SK-N-SH (cell line): ENCODE results near the gene RPL11.

ENCODE experiments used
- MXI1 ChIP-seq: IDR thresholded peaks from 2 replicates; pipeline ENCODE4 v1.6.1; 2012; ENCODE audit warnings: mild to moderate bottlenecking, low read depth, low read length, improper control_type of control experiment
- NRF1 ChIP-seq: IDR thresholded peaks from 2 replicates; pipeline ENCODE4 v1.6.1; 2012; ENCODE audit warnings: low read depth, mild to moderate bottlenecking, low read length
- RFX5 ChIP-seq: IDR thresholded peaks from 2 replicates; pipeline ENCODE4 v1.6.1; 2012; ENCODE audit warnings: mild to moderate bottlenecking, improper control_type of control experiment, low read length
- RXRA ChIP-seq: IDR thresholded peaks from 2 replicates; pipeline ENCODE4 v1.4.0; 2012; ENCODE audit warnings: low read depth, mild to moderate bottlenecking, borderline replicate concordance
- TAF1 ChIP-seq: IDR thresholded peaks from 2 replicates; pipeline ENCODE4 v1.6.1; 2012; ENCODE audit warnings: low read depth, mild to moderate bottlenecking, low read length, moderate library complexity, borderline replicate concordance
- TF ChIP-seq, protein P1 (sequence below): fragments of 200-600 bp; sonication (generic); IDR thresholded peaks from 2 replicates; pipeline ENCODE4 v1.6.1; 2017; ENCODE audit warnings: antibody characterized with exemption, mild to moderate bottlenecking, moderate library complexity
- TF ChIP-seq, protein P2 (sequence below): IDR thresholded peaks from 2 replicates; pipeline ENCODE4 v1.6.1; 2012; ENCODE audit warnings: mild to moderate bottlenecking, low read depth, low read length, moderate library complexity
- TF ChIP-seq, protein P3 (sequence below): IDR thresholded peaks from 2 replicates; pipeline ENCODE4; 2012
- TF ChIP-seq, protein P4 (sequence below): IDR thresholded peaks from 2 replicates; pipeline ENCODE4 v1.4.0; 2012; ENCODE audit warnings: low read depth, borderline replicate concordance

DNA sequence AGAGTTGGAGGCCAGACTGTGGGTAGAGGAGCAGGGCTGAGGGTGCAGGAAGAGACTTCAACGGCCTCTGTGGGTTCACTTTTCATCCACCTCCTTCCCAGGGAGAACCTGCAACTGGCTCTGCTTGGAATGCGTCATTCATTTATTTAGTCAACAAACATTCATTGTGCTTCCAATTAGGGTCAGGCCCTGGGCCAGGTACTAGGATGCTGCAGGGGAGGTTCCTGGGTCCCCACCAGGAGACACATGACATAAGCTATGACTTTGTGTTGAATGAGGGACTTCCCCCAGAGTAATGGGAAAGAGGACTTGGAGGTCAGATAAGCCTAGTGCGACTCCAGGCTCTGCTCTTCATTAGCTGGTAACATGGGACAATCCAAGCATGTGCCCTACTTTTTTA is 46.3 kb upstream of the RPL11 start:
- no peak for TF ChIP-seq MXI1
- TF ChIP-seq NRF1 = no peak
- TF ChIP-seq RXRA = no peak
- TF ChIP-seq, protein P1, sequence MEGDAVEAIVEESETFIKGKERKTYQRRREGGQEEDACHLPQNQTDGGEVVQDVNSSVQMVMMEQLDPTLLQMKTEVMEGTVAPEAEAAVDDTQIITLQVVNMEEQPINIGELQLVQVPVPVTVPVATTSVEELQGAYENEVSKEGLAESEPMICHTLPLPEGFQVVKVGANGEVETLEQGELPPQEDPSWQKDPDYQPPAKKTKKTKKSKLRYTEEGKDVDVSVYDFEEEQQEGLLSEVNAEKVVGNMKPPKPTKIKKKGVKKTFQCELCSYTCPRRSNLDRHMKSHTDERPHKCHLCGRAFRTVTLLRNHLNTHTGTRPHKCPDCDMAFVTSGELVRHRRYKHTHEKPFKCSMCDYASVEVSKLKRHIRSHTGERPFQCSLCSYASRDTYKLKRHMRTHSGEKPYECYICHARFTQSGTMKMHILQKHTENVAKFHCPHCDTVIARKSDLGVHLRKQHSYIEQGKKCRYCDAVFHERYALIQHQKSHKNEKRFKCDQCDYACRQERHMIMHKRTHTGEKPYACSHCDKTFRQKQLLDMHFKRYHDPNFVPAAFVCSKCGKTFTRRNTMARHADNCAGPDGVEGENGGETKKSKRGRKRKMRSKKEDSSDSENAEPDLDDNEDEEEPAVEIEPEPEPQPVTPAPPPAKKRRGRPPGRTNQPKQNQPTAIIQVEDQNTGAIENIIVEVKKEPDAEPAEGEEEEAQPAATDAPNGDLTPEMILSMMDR = no peak
- TF ChIP-seq, protein P2, sequence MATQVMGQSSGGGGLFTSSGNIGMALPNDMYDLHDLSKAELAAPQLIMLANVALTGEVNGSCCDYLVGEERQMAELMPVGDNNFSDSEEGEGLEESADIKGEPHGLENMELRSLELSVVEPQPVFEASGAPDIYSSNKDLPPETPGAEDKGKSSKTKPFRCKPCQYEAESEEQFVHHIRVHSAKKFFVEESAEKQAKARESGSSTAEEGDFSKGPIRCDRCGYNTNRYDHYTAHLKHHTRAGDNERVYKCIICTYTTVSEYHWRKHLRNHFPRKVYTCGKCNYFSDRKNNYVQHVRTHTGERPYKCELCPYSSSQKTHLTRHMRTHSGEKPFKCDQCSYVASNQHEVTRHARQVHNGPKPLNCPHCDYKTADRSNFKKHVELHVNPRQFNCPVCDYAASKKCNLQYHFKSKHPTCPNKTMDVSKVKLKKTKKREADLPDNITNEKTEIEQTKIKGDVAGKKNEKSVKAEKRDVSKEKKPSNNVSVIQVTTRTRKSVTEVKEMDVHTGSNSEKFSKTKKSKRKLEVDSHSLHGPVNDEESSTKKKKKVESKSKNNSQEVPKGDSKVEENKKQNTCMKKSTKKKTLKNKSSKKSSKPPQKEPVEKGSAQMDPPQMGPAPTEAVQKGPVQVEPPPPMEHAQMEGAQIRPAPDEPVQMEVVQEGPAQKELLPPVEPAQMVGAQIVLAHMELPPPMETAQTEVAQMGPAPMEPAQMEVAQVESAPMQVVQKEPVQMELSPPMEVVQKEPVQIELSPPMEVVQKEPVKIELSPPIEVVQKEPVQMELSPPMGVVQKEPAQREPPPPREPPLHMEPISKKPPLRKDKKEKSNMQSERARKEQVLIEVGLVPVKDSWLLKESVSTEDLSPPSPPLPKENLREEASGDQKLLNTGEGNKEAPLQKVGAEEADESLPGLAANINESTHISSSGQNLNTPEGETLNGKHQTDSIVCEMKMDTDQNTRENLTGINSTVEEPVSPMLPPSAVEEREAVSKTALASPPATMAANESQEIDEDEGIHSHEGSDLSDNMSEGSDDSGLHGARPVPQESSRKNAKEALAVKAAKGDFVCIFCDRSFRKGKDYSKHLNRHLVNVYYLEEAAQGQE = no peak
- TF ChIP-seq, protein P3, sequence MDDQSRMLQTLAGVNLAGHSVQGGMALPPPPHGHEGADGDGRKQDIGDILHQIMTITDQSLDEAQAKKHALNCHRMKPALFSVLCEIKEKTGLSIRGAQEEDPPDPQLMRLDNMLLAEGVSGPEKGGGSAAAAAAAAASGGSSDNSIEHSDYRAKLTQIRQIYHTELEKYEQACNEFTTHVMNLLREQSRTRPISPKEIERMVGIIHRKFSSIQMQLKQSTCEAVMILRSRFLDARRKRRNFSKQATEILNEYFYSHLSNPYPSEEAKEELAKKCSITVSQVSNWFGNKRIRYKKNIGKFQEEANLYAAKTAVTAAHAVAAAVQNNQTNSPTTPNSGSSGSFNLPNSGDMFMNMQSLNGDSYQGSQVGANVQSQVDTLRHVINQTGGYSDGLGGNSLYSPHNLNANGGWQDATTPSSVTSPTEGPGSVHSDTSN = no peak
- TF ChIP-seq, protein P4, sequence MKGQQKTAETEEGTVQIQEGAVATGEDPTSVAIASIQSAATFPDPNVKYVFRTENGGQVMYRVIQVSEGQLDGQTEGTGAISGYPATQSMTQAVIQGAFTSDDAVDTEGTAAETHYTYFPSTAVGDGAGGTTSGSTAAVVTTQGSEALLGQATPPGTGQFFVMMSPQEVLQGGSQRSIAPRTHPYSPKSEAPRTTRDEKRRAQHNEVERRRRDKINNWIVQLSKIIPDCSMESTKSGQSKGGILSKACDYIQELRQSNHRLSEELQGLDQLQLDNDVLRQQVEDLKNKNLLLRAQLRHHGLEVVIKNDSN = no peak
- TF ChIP-seq RFX5 = no peak
- TF ChIP-seq TAF1 = no peak
